Tibial nerve (tissue), 4 donors: Measurements from ENCODE around the gene XPOT. TPM values are rescaled to one million over a fixed set of nuclear protein-coding genes. Genes with fewer than 3 reads are reported as not detected.

Experiments
- DNase-seq, 2 donors: peaks; one replicate each; pipeline ENCODE4 v3.0.0-alpha.2; 2019; ENCODE audit warnings: low spot score in 2 of 2
- H3K27ac ChIP-seq, 4 donors: fragments of 200-600 bp; sonication (generic) in 3 of 4; one replicate each; pipeline ENCODE4 v1.5.1; 2017 to 2019; ENCODE audit warnings: mild to moderate bottlenecking in 1 of 4
- H3K27me3 ChIP-seq, 2 donors: fragments of 200-600 bp; sonication (generic) in 1 of 2; one replicate each; pipeline versions ENCODE4 v1.5.1 to v1.6.0; 2017 to 2019
- H3K36me3 ChIP-seq, 3 donors: fragments of 200-600 bp; sonication (generic); one replicate each; pipeline ENCODE4 v1.5.1; 2018 to 2019
- H3K4me1 ChIP-seq, 4 donors: fragments of 200-600 bp; sonication (generic) in 3 of 4; one replicate each; pipeline ENCODE4 v1.5.1; 2017 to 2019
- H3K4me3 ChIP-seq, 4 donors: fragments of 200-600 bp; sonication (generic) in 3 of 4; one replicate each; pipeline ENCODE4 v1.5.1; 2017 to 2019; ENCODE audit warnings: mild to moderate bottlenecking in 1 of 4, moderate library complexity in 1 of 4
- H3K9me3 ChIP-seq, 4 donors: fragments of 200-600 bp; sonication (generic) in 3 of 4; one replicate each; pipeline ENCODE4 v1.5.1; 2017 to 2019
- EP300 ChIP-seq, 2 donors: sonication (generic); formaldehyde crosslinking; IDR thresholded peaks; one replicate each; pipeline ENCODE4 v1.6.1; 2017; ENCODE audit warnings: antibody characterized with exemption in 2 of 2, mild to moderate bottlenecking in 1 of 2
- POLR2A ChIP-seq, 2 donors: fragments of 450-650 bp; IDR thresholded peaks; one replicate each; pipeline ENCODE4 v1.6.1; 2017; ENCODE audit warnings: antibody characterized with exemption in 2 of 2, mild to moderate bottlenecking in 2 of 2, moderate library complexity in 2 of 2
- WGBS, 2 donors: methylation state at CpG; one replicate each; pipeline ENCODE4 v1.1.5; 2018; 5-methylcytosine and 5-hydroxymethylcytosine counted together
- small RNA-seq: library from RNA; depleted of rRNA; stranded (forward); fragments of <200 nt; gene quantifications from one replicate; pipeline ENCODE3, GENCODE V24; 2016
- total RNA-seq, 4 donors: library from RNA; depleted of rRNA; stranded (reverse); fragments of >200 nt; gene quantifications; one replicate each; pipeline ENCODE4 v1.1.0, GENCODE V29; 2016
- TF ChIP-seq, protein P1 (sequence below), 5 experiments: fragments of 200-600 bp in 3 of 5; fragments of 450-650 bp in 2 of 5; sonication (generic) in 3 of 5; IDR thresholded peaks; one replicate each; pipeline ENCODE4 v1.5.1; 2016 to 2019; ENCODE audit warnings: antibody characterized with exemption in 5 of 5, mild to moderate bottlenecking in 3 of 5, moderate library complexity in 2 of 5

Gene XPOT
- total RNA-seq, 4 donors from 2014 or later = 42.6 to 53.3 (median 45.3) TPM

GRCh38 chr12:64500394-64500793 lies 96.2 kb downstream of the XPOT start:
- Histone ChIP-seq H3K9me3 (no peaks in the 10 kb centered on the region), H3K4me1 (no peaks in the 10 kb centered on the region), H3K27me3 (no peaks in the 10 kb centered on the region), H3K36me3 (peaks cover 0 to 65% (median 0%) of the 10 kb centered on the region in 3 donors), H3K27ac (no peak overlapping the region), H3K4me3 (no peak overlapping the region)
- 80 to 84% methylated on average over 3 of the region's 3 CpGs for WGBS, 2 donors
- TF ChIP-seq POLR2A (IDR thresholded peaks at IDR 0.05) = no peak
- no peak for TF ChIP-seq EP300 (IDR thresholded peaks at IDR 0.05)
- TF ChIP-seq, protein P1, sequence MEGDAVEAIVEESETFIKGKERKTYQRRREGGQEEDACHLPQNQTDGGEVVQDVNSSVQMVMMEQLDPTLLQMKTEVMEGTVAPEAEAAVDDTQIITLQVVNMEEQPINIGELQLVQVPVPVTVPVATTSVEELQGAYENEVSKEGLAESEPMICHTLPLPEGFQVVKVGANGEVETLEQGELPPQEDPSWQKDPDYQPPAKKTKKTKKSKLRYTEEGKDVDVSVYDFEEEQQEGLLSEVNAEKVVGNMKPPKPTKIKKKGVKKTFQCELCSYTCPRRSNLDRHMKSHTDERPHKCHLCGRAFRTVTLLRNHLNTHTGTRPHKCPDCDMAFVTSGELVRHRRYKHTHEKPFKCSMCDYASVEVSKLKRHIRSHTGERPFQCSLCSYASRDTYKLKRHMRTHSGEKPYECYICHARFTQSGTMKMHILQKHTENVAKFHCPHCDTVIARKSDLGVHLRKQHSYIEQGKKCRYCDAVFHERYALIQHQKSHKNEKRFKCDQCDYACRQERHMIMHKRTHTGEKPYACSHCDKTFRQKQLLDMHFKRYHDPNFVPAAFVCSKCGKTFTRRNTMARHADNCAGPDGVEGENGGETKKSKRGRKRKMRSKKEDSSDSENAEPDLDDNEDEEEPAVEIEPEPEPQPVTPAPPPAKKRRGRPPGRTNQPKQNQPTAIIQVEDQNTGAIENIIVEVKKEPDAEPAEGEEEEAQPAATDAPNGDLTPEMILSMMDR (IDR thresholded peaks at IDR 0.05) = no peak
- DNase-seq = no peak

Small RNA genes lying within 50 kb of the gene (small RNA-seq; reads per million reads assigned to genes)
- gene RF01210 = not detected

Other genes starting within 250 kb of the XPOT start
- 10 to 100 TPM in 2 of 4 donors, 1 to 10 TPM in 2; 7.6 to 14.4 (median 9.8) TPM for gene KICS2, start 182.1 kb upstream of the XPOT start, total RNA-seq
- gene C12orf56, start 13.6 kb upstream of the XPOT start, total RNA-seq = 10 to 100 TPM in 2 of 4 donors, 1 to 10 TPM in 2; 8.7 to 11.6 (median 9.7) TPM
- gene TBK1, start 47.7 kb downstream of the XPOT start, total RNA-seq = 10 to 100 TPM; 25.2 to 36.7 (median 29.3) TPM
- gene RASSF3, start 206.1 kb downstream of the XPOT start, total RNA-seq = 10 to 100 TPM; 14.7 to 18.3 (median 16.7) TPM